HG03457 (cell line): ENCODE data around the gene NRDC.

Experiments used
- ATAC-seq: cut with Tn5 transposase; IDR thresholded peaks from one replicate; pipeline ENCODE4 v1.9.1; 2021; ENCODE audit warnings: moderate number of reproducible peaks; ENCODE audit not compliant: unreplicated experiment

NRDC gene

GRCh38 chr1:51878616-51879336 lies at the start of gene NRDC:
NRDC (minus strand) TSS chr1:51878727; CDS start chr1:51878615, 112 bp downstream.
- peak; percentile 82 for ATAC-seq

GRCh38 chr1:51927029-51927428 lies 48.5 kb upstream of the NRDC start:
- no peak for ATAC-seq

- ATAC-seq, result no peak
Observed at GRCh38 chr1:51926171-51926812, 47.8 kb upstream of the NRDC start.

GRCh38 chr1:51924455-51924854 lies 45.9 kb upstream of the NRDC start:
- ATAC-seq, result no peak

- no peak for ATAC-seq
Observed at GRCh38 chr1:51922040-51922439, 43.5 kb upstream of the NRDC start.

- ATAC-seq, result no peak
Observed at GRCh38 chr1:51920130-51920529, 41.6 kb upstream of the NRDC start.

- no peak for ATAC-seq
Observed at GRCh38 chr1:51919684-51920083, 41.2 kb upstream of the NRDC start.

GRCh38 chr1:51916587-51917405 lies 38.3 kb upstream of the NRDC start:
- ATAC-seq, result no peak

GRCh38 chr1:51915951-51916350 lies 37.4 kb upstream of the NRDC start:
- no peak for ATAC-seq

- no peak for ATAC-seq
Observed at GRCh38 chr1:51912881-51913280, 34.4 kb upstream of the NRDC start.

GRCh38 chr1:51910221-51911000 lies 31.9 kb upstream of the NRDC start:
- ATAC-seq, result no peak

GRCh38 chr1:51908499-51908898 lies 30.0 kb upstream of the NRDC start:
- ATAC-seq, result no peak

GRCh38 chr1:51907079-51907702 lies 28.7 kb upstream of the NRDC start:
- no peak for ATAC-seq

- no peak for ATAC-seq
Observed at GRCh38 chr1:51906306-51907078, 28.0 kb upstream of the NRDC start.

GRCh38 chr1:51902456-51902855 lies 23.9 kb upstream of the NRDC start:
- ATAC-seq, result no peak

- ATAC-seq, result no peak
Observed at GRCh38 chr1:51901151-51901550, 22.6 kb upstream of the NRDC start.

- ATAC-seq, result no peak
Observed at GRCh38 chr1:51899022-51899421, 20.5 kb upstream of the NRDC start.

- ATAC-seq, result no peak
Observed at GRCh38 chr1:51898090-51898734, 19.7 kb upstream of the NRDC start.

GRCh38 chr1:51897699-51898031 lies 19.1 kb upstream of the NRDC start:
- ATAC-seq, result no peak
